Measurements from ENCODE around the gene OR51E1. TPM values are rescaled to one million over a fixed set of nuclear protein-coding genes. Genes with fewer than 3 reads are reported as not detected.

The OR51E1 gene
- total and polyA plus RNA-seq, 7 donors = 0.23 to 2.2 (median 0.94) TPM; not detected in 1

- Histone ChIP-seq H3K36me3 (peaks cover 0 to 24% (median 7%) of the 10 kb centered on the region in 4 donors), H3K27me3 (no peaks in the 10 kb centered on the region), H3K4me3 (peak within 1 kb of the TSS; percentile 60 to 69 (median 66)), H3K4me1 (peaks cover 0 to 24% (median 12%) of the 10 kb centered on the region in 4 donors), H3K27ac (peak within 1 kb of the TSS; percentile 89 to 94 (median 92)), H3K9me3 (no peaks in the 10 kb centered on the region)
- intact Hi-C loops (cut with DNase I) = no loop called here
- DNase-seq = peak; percentile 98
- 4% methylated on average over 43 of the region's 43 CpGs for WGBS, 2 donors
- TF ChIP-seq POLR2A (IDR thresholded peaks at IDR 0.05) (peak; percentile 67 to 73), EP300 (IDR thresholded peaks at IDR 0.05) (no peak), CTCF (IDR thresholded peaks at IDR 0.05) (no peak), POLR2AphosphoS5 (IDR thresholded peaks at IDR 0.05) (peak; percentile 61 to 79 (median 70))
Observed at GRCh38 chr11:4607781-4608666, 35.8 kb upstream of the OR51E1 start, which contains the start of gene TRIM68. TSS of gene TRIM68 (minus strand) at chr11:4608231. CDS start at chr11:4605504, 2,727 bp downstream.

GRCh38 chr11:4610258-4610935 lies 33.4 kb upstream of the OR51E1 start:
- H3K36me3 ChIP-seq = peaks cover 0 to under 1% (median 0%) of the 10 kb centered on the region in 4 donors
- no peak overlapping the region for H3K27ac ChIP-seq
- no peaks in the 10 kb centered on the region for H3K27me3 ChIP-seq
- intact Hi-C loops (cut with DNase I) = no loop called here
- no peak for DNase-seq
- peaks cover 0 to 24% (median 12%) of the 10 kb centered on the region in 4 donors for H3K4me1 ChIP-seq
- TF ChIP-seq EP300 (IDR thresholded peaks at IDR 0.05) (no peak), CTCF (IDR thresholded peaks at IDR 0.05) (no peak), POLR2A (IDR thresholded peaks at IDR 0.05) (no peak), POLR2AphosphoS5 (IDR thresholded peaks at IDR 0.05) (no peak)
- 36 to 67% methylated on average over 3 of the region's 3 CpGs for WGBS, 2 donors
- H3K4me3 ChIP-seq = no peak overlapping the region
- H3K9me3 ChIP-seq = no peaks in the 10 kb centered on the region

- Histone ChIP-seq H3K4me3 (no peak overlapping the region), H3K4me1 (peaks cover 0 to 10% (median 4%) of the 10 kb centered on the region in 4 donors), H3K36me3 (no peaks in the 10 kb centered on the region), H3K27ac (no peak overlapping the region), H3K27me3 (no peaks in the 10 kb centered on the region), H3K9me3 (no peaks in the 10 kb centered on the region)
- TF ChIP-seq POLR2AphosphoS5 (IDR thresholded peaks at IDR 0.05) (no peak), CTCF (IDR thresholded peaks at IDR 0.05) (no peak), EP300 (IDR thresholded peaks at IDR 0.05) (no peak), POLR2A (IDR thresholded peaks at IDR 0.05) (no peak)
- intact Hi-C loops (cut with DNase I) = no loop called here
- no peak for DNase-seq
- 91 to 95% methylated on average over 2 of the region's 2 CpGs for WGBS, 2 donors
Observed at GRCh38 chr11:4611986-4612385, 31.8 kb upstream of the OR51E1 start.

GRCh38 chr11:4615856-4616444 lies 27.8 kb upstream of the OR51E1 start:
- no peaks in the 10 kb centered on the region for H3K36me3 ChIP-seq
- DNase-seq = no peak
- no peaks in the 10 kb centered on the region for H3K9me3 ChIP-seq
- H3K4me1 ChIP-seq = no peaks in the 10 kb centered on the region
- intact Hi-C loops (cut with DNase I) = no loop called here
- no peak overlapping the region for H3K27ac ChIP-seq
- TF ChIP-seq EP300 (IDR thresholded peaks at IDR 0.05) (no peak), CTCF (IDR thresholded peaks at IDR 0.05) (no peak), POLR2A (IDR thresholded peaks at IDR 0.05) (no peak), POLR2AphosphoS5 (IDR thresholded peaks at IDR 0.05) (no peak)
- no peak overlapping the region for H3K4me3 ChIP-seq
- H3K27me3 ChIP-seq = no peaks in the 10 kb centered on the region
